ENCODE data around the gene TTC7B.

The TTC7B gene

GRCh38 chr14:90575781-90576180 lies 240.4 kb downstream of the TTC7B start:
- H3K4me1 Mint-ChIP-seq, result no peaks in the 10 kb centered on the region
- no peak for DNase-seq (ENCODE audit: low spot score in 2 of 2)
- no peaks in the 10 kb centered on the region for H3K9me3 Mint-ChIP-seq
- H3K36me3 Mint-ChIP-seq (ENCODE audit: insufficient read depth), result no peaks in the 10 kb centered on the region
- H3K27ac Mint-ChIP-seq (ENCODE audit: low read depth), result no peak overlapping the region
- ATAC-seq (replicated peaks; ENCODE audit: extremely low read depth, poor library complexity, severe bottlenecking), result no peak
- no peak overlapping the region for H3K4me3 Mint-ChIP-seq
- H3K27me3 Mint-ChIP-seq, result no peaks in the 10 kb centered on the region

GRCh38 chr14:90575336-90575735 lies 240.9 kb downstream of the TTC7B start:
- no peaks in the 10 kb centered on the region for H3K9me3 Mint-ChIP-seq
- H3K4me3 Mint-ChIP-seq, result no peak overlapping the region
- no peak for ATAC-seq (replicated peaks; ENCODE audit: extremely low read depth, poor library complexity, severe bottlenecking)
- no peaks in the 10 kb centered on the region for H3K36me3 Mint-ChIP-seq (ENCODE audit: insufficient read depth)
- no peak overlapping the region for H3K27ac Mint-ChIP-seq (ENCODE audit: low read depth)
- DNase-seq (ENCODE audit: low spot score in 2 of 2), result no peak
- H3K4me1 Mint-ChIP-seq, result no peaks in the 10 kb centered on the region
- no peaks in the 10 kb centered on the region for H3K27me3 Mint-ChIP-seq

GRCh38 chr14:90574188-90575131 lies 241.8 kb downstream of the TTC7B start:
- Mint-ChIP-seq H3K4me1 (no peaks in the 10 kb centered on the region), H3K27ac (ENCODE audit: low read depth) (no peak overlapping the region), H3K27me3 (no peaks in the 10 kb centered on the region), H3K9me3 (no peaks in the 10 kb centered on the region), H3K4me3 (no peak overlapping the region), H3K36me3 (ENCODE audit: insufficient read depth) (no peaks in the 10 kb centered on the region)
- no peak for ATAC-seq (replicated peaks; ENCODE audit: extremely low read depth, poor library complexity, severe bottlenecking)
- no peak for DNase-seq (ENCODE audit: low spot score in 2 of 2)

- Mint-ChIP-seq H3K4me3 (no peak overlapping the region), H3K36me3 (ENCODE audit: insufficient read depth) (no peaks in the 10 kb centered on the region), H3K9me3 (no peaks in the 10 kb centered on the region), H3K27ac (ENCODE audit: low read depth) (peak overlapping the region; percentile 2), H3K4me1 (no peaks in the 10 kb centered on the region), H3K27me3 (no peaks in the 10 kb centered on the region)
- ATAC-seq (replicated peaks; ENCODE audit: extremely low read depth, poor library complexity, severe bottlenecking) (no peak), DNase-seq (ENCODE audit: low spot score in 2 of 2) (no peak)
Observed at GRCh38 chr14:90573385-90574105, 242.7 kb downstream of the TTC7B start.

GRCh38 chr14:90572441-90573150 lies 243.6 kb downstream of the TTC7B start:
- Mint-ChIP-seq H3K36me3 (ENCODE audit: insufficient read depth) (no peaks in the 10 kb centered on the region), H3K4me3 (no peak overlapping the region), H3K4me1 (no peaks in the 10 kb centered on the region), H3K9me3 (no peaks in the 10 kb centered on the region), H3K27me3 (no peaks in the 10 kb centered on the region), H3K27ac (ENCODE audit: low read depth) (no peak overlapping the region)
- ATAC-seq (replicated peaks; ENCODE audit: extremely low read depth, poor library complexity, severe bottlenecking), result no peak
- no peak for DNase-seq (ENCODE audit: low spot score in 2 of 2)

GRCh38 chr14:90571149-90571947 lies 244.9 kb downstream of the TTC7B start:
- Mint-ChIP-seq H3K9me3 (no peaks in the 10 kb centered on the region), H3K36me3 (ENCODE audit: insufficient read depth) (no peaks in the 10 kb centered on the region), H3K4me1 (no peaks in the 10 kb centered on the region), H3K4me3 (no peak overlapping the region), H3K27ac (ENCODE audit: low read depth) (no peak overlapping the region), H3K27me3 (no peaks in the 10 kb centered on the region)
- ATAC-seq (replicated peaks; ENCODE audit: extremely low read depth, poor library complexity, severe bottlenecking) (no peak), DNase-seq (ENCODE audit: low spot score in 2 of 2) (no peak)

GRCh38 chr14:90570461-90570860 lies 245.8 kb downstream of the TTC7B start:
- no peak overlapping the region for H3K4me3 Mint-ChIP-seq

GRCh38 chr14:90569606-90570387 lies 246.4 kb downstream of the TTC7B start:
- no peak overlapping the region for H3K4me3 Mint-ChIP-seq
- ATAC-seq (replicated peaks; ENCODE audit: extremely low read depth, poor library complexity, severe bottlenecking) (no peak), DNase-seq (ENCODE audit: low spot score in 2 of 2) (no peak)
- no peaks in the 10 kb centered on the region for H3K4me1 Mint-ChIP-seq
- H3K9me3 Mint-ChIP-seq, result no peaks in the 10 kb centered on the region
- no peaks in the 10 kb centered on the region for H3K36me3 Mint-ChIP-seq (ENCODE audit: insufficient read depth)
- no peak overlapping the region for H3K27ac Mint-ChIP-seq (ENCODE audit: low read depth)
- no peaks in the 10 kb centered on the region for H3K27me3 Mint-ChIP-seq

More at GRCh38 chr14:90570461-90570860, 245.8 kb downstream of the TTC7B start:
- Mint-ChIP-seq H3K27me3 (no peaks in the 10 kb centered on the region), H3K4me1 (no peaks in the 10 kb centered on the region), H3K9me3 (no peaks in the 10 kb centered on the region), H3K27ac (ENCODE audit: low read depth) (no peak overlapping the region), H3K36me3 (ENCODE audit: insufficient read depth) (no peaks in the 10 kb centered on the region)
- ATAC-seq (replicated peaks; ENCODE audit: extremely low read depth, poor library complexity, severe bottlenecking), result no peak
- DNase-seq (ENCODE audit: low spot score in 2 of 2), result no peak

GRCh38 chr14:90569201-90569600 lies 247.0 kb downstream of the TTC7B start:
- no peak for DNase-seq (ENCODE audit: low spot score in 2 of 2)
- Mint-ChIP-seq H3K27ac (ENCODE audit: low read depth) (no peak overlapping the region), H3K9me3 (no peaks in the 10 kb centered on the region), H3K27me3 (no peaks in the 10 kb centered on the region), H3K4me3 (no peak overlapping the region), H3K4me1 (no peaks in the 10 kb centered on the region), H3K36me3 (ENCODE audit: insufficient read depth) (no peaks in the 10 kb centered on the region)
- no peak for ATAC-seq (replicated peaks; ENCODE audit: extremely low read depth, poor library complexity, severe bottlenecking)

- Mint-ChIP-seq H3K36me3 (ENCODE audit: insufficient read depth) (no peaks in the 10 kb centered on the region), H3K9me3 (no peaks in the 10 kb centered on the region), H3K4me1 (no peaks in the 10 kb centered on the region), H3K27ac (ENCODE audit: low read depth) (no peak overlapping the region), H3K27me3 (no peaks in the 10 kb centered on the region), H3K4me3 (no peak overlapping the region)
- DNase-seq (ENCODE audit: low spot score in 2 of 2) (no peak), ATAC-seq (replicated peaks; ENCODE audit: extremely low read depth, poor library complexity, severe bottlenecking) (no peak)
Observed at GRCh38 chr14:90568405-90568804, 247.8 kb downstream of the TTC7B start.

GRCh38 chr14:90567991-90568390 lies 248.2 kb downstream of the TTC7B start:
- Mint-ChIP-seq H3K36me3 (ENCODE audit: insufficient read depth) (no peaks in the 10 kb centered on the region), H3K27ac (ENCODE audit: low read depth) (no peak overlapping the region), H3K4me1 (no peaks in the 10 kb centered on the region), H3K27me3 (no peaks in the 10 kb centered on the region), H3K9me3 (no peaks in the 10 kb centered on the region), H3K4me3 (no peak overlapping the region)
- DNase-seq (ENCODE audit: low spot score in 2 of 2) (no peak), ATAC-seq (replicated peaks; ENCODE audit: extremely low read depth, poor library complexity, severe bottlenecking) (no peak)
